Measurements from ENCODE around the gene EFL1.

EFL1 gene

DNA sequence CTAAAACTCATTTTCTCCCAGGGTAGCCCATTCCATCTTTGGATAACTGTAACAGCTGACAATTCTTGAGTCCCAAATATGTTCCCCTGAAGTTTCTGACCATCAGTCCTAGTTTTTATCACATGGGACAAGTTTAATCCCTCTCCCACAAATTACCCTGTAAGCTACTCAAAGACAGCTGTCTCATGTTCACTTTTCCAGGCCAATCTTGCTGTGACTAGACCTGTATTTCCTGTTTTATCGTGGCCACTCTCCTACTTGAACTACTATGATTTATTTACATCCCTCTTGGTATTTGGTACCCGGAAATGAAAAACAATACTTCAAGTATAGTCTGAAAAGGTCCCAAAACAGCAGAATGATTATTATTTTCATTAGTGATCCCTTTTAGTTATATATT lies 121.6 kb downstream of the EFL1 start:
- no peak overlapping the region for H3K27ac ChIP-seq
- TF ChIP-seq CTCF (IDR thresholded peaks at IDR 0.05) (no peak), ZFX (IDR thresholded peaks at IDR 0.05; ENCODE audit: borderline replicate concordance) (no peak)

GRCh38 chr15:82139823-82140268 lies 122.7 kb downstream of the EFL1 start:
- TF ChIP-seq CTCF (IDR thresholded peaks at IDR 0.05) (peak; percentile 79), ZFX (IDR thresholded peaks at IDR 0.05; ENCODE audit: borderline replicate concordance) (no peak)
- no peak overlapping the region for H3K27ac ChIP-seq

GRCh38 chr15:82138306-82138705 lies 124.2 kb downstream of the EFL1 start:
- TF ChIP-seq ZFX (IDR thresholded peaks at IDR 0.05; ENCODE audit: borderline replicate concordance) (no peak), CTCF (IDR thresholded peaks at IDR 0.05) (no peak)
- no peak overlapping the region for H3K27ac ChIP-seq

DNA sequence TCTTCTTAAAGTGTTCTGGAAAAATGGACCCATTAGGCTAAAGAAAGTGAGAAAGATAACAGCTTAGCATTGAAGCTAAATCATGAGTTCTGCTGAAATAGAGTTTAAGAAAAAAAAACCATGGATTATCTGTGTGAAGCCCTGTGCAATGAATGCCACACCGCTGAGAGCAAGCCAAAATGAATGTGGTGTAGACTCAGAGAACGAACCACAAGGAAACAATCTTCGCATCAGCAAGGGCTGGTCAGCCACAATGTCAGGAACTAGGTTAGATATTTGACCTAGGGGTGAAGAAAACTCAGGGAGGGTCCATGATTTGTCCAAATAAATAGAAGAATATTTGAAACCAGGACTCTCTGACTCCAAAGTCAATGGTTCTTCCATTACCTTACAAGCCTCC lies 125.3 kb downstream of the EFL1 start:
- H3K27ac ChIP-seq, result no peak overlapping the region
- TF ChIP-seq CTCF (IDR thresholded peaks at IDR 0.05) (no peak), ZFX (IDR thresholded peaks at IDR 0.05; ENCODE audit: borderline replicate concordance) (no peak)

DNA sequence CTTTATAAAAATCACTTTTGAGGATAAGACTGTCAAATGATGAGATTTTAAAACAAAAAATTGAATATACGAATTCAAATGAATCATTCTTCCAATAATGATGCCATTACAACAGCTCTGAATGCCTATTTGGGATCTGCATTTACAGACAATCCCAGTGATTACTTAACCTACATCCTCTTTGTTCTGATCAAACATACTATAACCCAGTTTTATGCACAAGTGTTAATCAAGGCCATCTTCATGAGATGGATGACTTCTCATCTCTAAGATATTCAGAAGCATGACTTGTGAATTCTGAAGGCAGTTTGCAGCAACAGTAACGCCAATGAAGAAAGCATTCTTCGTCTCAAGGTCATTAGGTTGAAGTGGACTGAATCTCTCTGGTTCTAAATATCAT lies 126.4 kb downstream of the EFL1 start:
- H3K27ac ChIP-seq, result no peak overlapping the region
- no peak for TF ChIP-seq CTCF (IDR thresholded peaks at IDR 0.05)
- TF ChIP-seq ZFX (IDR thresholded peaks at IDR 0.05; ENCODE audit: borderline replicate concordance), result no peak

GRCh38 chr15:82135638-82136037 lies 126.9 kb downstream of the EFL1 start:
- H3K27ac ChIP-seq, result no peak overlapping the region
- TF ChIP-seq CTCF (IDR thresholded peaks at IDR 0.05), result no peak
- TF ChIP-seq ZFX (IDR thresholded peaks at IDR 0.05; ENCODE audit: borderline replicate concordance), result no peak

GRCh38 chr15:82134461-82134860 lies 128.1 kb downstream of the EFL1 start:
- TF ChIP-seq CTCF (IDR thresholded peaks at IDR 0.05), result no peak
- TF ChIP-seq ZFX (IDR thresholded peaks at IDR 0.05; ENCODE audit: borderline replicate concordance), result no peak
- H3K27ac ChIP-seq, result no peak overlapping the region
